Fibroblast of skin of back (primary cell): ENCODE measurements around the gene SETBP1.
A peak's percentile ranks its signal among the peaks of the same experiment; 100 is the strongest.

ENCODE experiments used
- DNase-seq: peaks from one replicate; pipeline ENCODE4 v3.0.0-alpha.2; 2013

SETBP1 gene

GRCh38 chr18:45081566-45082181 is 401.0 kb downstream of the SETBP1 start:
- DNase-seq = no peak

- no peak for DNase-seq
These were observed 402.7 kb downstream of the SETBP1 start for GRCh38 chr18:45083226-45083855.

- no peak for DNase-seq
These were observed 403.5 kb downstream of the SETBP1 start for GRCh38 chr18:45084206-45084605.

DNA sequence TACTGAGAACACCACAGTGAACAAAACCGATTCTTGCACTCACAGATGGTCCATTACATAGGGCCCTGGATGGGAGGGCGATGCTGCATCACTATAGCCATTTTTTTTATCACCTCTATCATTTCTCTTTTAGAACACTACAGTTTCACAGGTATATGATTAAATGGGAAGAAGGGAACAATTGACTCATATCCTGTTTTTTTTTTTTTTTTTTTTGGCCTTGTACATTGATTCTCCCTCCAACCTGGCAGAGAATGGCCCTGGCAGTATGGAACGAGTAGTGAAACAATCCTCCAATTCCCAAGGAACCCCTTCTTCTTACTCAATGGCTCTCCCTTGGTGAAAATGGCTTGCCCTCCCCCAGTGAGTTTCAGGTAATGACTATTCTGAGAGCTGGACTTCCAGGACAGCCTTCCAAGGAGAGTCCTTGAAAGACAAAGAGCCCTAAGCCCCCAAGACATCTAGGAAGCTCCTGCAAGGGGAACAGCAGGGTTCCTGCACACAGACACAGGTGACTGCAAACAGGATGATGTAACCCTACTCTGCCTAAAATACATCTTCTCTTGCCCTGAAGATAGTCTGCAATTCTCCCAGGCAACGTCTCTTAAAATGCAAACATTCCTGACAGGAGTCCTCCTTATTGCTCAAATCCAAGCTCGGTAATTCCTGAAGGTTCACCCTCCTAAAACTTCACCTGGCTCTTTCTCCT is 405.4 kb downstream of the SETBP1 start:
- no peak for DNase-seq

DNA sequence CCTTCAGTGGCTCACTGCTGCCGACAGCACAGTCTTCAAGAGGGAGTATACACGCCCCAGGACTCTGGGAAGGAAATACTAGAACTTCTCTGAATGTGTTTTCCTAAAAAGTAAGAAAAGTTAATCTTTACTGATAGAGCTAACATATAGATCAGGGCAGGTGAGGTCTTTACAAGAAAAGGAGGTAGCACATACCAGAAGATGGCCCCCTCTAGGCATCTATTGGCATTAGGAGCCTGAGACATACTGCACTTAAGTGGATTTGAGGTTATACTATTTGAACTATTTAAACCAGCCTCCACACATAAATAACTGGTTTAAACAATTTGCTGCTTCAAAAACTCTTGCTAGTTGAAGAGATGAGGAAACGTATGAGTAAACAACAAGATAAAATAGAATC is 406.1 kb downstream of the SETBP1 start:
- no peak for DNase-seq

DNA sequence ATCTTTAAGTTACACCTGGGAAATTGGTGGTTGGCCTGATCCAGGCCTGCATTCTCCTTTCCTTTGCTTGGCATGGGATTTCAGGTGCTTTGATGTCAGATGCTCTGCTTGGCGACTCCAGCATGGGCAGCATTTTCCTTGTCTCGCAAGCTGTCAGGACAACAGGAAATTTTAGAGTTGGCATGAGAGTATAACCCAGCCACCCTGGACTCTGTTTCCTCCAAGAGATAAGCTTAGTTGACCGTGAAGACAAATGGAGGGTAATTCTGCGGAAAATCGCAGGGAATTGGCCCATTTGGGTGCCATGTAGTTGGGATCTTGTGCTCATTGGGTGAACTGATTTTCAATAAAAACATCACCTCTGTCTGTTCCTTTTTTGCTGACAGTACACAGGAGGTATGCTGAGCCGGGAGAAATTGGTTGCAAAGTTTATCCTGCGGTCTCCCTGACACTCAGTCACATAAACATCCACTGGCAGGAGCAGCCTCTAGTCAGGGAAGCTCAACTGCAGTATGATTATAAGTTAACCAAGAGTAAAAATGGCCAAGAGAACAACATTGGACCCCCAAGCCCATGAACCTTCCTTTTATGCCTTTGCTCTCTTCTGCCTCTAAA is 409.9 kb downstream of the SETBP1 start:
- no peak for DNase-seq

DNA sequence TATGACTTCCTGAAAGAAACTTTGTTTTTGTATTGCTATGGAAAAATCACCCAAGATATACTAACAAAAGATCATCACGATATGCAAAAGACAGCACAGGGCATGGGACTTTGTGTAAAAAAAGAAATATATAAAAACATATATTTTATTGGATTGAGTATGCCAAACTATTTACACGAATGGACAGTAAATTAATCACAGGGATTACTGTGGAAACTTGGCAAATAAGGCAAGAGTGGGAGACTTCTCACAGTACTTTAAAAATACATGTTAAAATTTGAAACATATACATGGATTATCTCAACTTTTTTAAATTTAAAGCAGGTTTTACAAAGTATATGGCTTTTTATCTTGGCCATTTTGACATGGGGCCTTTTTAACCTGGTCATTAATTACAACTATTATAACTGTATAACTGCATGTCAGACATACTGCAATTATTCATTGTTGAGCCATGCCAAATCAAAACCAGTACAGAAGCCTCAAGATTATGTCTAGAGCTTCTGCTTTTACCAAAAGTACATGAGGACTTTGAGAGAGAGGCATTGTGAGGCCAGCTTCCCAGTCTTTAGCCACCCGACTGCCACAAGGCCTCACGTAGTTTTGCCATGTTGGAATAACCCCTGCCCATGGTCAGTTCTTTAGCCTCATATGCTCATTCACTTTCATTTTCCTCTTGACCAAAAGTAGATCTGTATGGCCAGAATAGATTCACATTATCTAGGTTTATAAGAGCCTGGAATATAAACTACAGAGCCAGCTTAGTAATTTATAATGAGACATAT is 419.8 kb downstream of the SETBP1 start:
- no peak for DNase-seq

GRCh38 chr18:45102126-45102525 is 421.4 kb downstream of the SETBP1 start:
- no peak for DNase-seq

GRCh38 chr18:45102863-45103262 is 422.2 kb downstream of the SETBP1 start:
- DNase-seq = no peak

DNA sequence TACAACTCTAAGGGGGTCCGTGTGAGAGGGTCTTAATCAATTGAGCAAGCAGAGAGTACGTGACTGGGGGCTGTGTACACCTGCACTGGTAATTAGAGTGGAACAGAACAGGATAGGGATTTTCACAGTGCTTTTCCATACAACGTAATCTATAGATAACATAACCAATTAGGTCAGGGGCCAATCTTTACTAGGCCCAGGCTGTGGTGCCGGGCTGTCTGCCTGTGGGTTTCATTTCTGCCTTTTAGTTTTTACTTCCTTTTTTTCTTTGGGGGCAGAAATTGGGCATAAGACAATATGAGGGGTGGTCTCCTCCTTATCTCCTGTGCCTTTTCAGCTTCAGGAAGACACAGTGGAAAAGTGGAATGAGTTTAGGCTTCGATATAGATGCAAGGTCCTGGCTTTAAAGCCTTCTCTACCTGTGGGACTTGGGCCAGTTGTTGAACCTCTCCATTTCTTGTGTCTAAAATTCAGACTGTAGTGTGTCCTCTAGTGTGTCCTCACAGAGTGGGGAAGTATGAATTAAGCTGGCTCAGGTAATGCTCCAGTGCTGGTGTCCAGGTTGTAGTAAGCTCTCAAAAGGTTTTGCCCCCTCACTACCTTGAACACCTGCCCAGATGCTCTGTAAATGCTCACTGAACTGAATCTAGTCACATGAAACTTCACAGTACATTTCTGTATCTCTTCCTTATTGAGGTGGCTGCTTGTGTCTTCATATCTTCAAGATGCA is 422.8 kb downstream of the SETBP1 start:
- DNase-seq = no peak

- no peak for DNase-seq
These were observed 423.3 kb downstream of the SETBP1 start for GRCh38 chr18:45104049-45104395.

- DNase-seq = peak; percentile 85
These were observed 425.7 kb downstream of the SETBP1 start for GRCh38 chr18:45106331-45106774.

DNA sequence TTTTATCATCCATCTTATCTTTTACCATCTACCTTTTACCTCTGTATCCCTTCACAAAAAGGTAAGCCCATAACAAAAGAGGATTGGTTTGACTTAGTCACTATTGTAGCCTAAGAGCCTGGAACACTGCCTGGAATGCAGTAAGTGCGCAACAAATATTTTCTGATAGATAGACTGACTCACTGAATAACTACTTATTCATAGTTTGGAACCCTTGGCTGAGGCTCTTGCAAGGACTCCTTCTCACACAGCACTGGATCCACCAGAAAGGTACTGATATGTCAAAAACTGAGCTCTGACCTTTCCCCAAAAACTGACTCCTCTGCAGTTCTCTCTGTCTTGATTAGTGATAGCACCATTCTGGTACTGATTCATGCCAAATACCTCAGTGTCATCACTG is 426.7 kb downstream of the SETBP1 start:
- DNase-seq = peak; percentile 68

GRCh38 chr18:45108754-45109153 is 428.1 kb downstream of the SETBP1 start:
- DNase-seq = no peak

- peak; percentile 3 for DNase-seq
These were observed 428.6 kb downstream of the SETBP1 start for GRCh38 chr18:45109271-45109670.

- no peak for DNase-seq
These were observed 429.0 kb downstream of the SETBP1 start for GRCh38 chr18:45109706-45110105.

DNA sequence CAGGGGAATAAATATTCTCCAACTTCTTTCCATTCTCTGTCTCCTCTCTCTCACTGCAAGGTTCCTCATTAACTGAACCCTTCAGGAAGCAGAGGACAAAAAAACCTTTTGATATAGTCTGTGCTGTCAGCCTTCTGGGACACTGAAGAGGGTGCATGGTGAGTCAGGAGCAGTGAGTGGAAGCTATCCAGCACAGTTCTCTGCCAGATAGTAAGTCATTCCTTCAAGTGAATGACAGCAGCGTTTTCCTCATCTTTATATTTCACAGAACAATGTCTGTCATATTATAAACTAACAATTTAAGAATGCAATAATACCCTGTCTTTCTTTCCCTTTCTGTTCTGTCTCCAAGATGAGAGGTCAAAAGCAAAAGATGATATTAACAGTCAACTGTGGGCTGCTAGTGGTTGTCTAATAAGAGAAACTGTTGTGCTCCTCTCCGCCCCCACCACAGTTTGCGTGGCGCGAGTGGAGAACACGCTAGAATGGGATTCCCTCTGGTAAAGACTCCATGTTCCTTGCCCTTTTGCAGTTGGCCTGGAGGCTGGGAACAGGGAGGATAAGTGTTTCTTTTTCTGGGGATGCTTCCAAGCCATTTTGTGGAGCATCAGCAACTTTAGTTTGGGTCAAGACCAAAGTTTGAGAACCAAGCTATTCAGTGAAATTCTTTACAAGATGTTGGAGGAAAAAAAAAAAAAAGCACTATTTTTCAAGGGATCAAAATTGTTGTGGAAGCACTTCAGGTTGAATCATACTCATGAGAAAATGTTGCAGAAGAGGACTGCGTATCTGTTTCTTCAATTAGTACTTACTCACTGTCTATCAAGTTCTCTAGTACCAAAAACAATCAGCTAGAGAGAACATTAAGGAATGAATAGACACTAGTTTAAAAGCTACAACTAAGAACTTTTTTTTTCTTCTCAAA is 430.2 kb downstream of the SETBP1 start:
- peak; percentile 36 for DNase-seq

DNA sequence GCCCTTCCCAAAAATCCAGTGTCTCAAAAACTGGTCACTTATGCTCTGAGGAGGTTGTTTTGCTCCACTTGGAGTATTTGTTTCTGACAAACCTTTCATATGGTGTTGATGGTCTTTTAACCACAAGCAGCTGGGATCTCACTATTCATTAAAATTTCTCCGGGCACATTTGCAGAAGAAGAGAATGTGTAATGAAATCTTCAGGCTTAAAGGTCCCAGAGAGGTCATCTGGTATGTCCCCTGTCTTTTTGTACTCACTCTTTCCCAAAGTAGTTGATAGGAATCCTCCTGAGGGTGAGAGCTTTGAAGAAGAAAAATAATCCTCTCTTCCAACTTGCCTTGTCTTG is 430.8 kb downstream of the SETBP1 start:
- no peak for DNase-seq

DNA sequence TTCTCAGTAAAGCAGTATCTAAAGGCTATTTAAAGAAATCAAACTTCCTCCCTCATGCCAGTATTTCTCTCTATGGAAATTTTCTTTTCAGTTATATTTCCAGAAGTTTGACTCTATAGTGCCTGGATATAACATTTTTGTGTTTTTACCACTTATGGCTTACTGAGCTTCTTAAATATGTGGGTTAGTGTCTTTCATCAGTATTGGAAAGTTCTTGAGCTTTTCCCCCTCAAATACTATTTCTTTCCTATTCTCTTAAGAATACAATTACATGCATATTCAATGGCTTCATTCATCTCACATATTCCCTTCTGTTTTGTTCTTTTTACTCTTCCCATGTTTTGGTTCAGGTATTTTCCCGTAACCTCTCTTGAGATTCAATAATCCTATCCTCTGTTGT is 432.0 kb downstream of the SETBP1 start:
- DNase-seq = no peak

DNA sequence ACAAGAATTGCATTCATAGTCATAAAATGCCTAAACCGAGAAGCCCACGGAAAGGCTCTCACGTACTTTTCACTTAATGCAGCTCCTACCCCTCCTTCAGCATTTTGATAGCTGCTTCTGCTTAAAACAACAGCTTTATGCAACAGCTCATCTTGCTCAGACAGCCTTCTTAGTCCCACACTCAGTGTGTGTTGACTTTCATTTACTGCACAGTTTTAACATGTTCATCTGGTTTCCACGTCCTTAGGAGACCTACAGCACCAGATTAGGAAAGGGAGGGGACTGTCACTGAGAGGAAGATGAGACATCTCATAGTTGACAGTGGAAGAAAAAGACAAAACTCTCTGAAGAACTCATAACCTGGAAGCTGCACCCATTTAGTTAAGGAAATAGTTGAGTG is 435.4 kb downstream of the SETBP1 start:
- peak; percentile 16 for DNase-seq
